ENCODE results near the gene ATP11B. TPM values are rescaled to one million over a fixed set of nuclear protein-coding genes. Genes with fewer than 3 reads are reported as not detected.

Gene ATP11B
- polyA plus RNA-seq, 3 donors, result 9.5 to 16.3 (median 10.7) TPM

- no peak overlapping the region for H3K27ac ChIP-seq (ENCODE audit: low read depth, low read length)
- 96 to 98% (median 97%) methylated on average over 3 of the region's 3 CpGs for WGBS, 3 donors
Measured at GRCh38 chr3:182925944-182926337, 132.6 kb downstream of the ATP11B start.

- no peak overlapping the region for H3K27ac ChIP-seq (ENCODE audit: low read depth, low read length)
- 72 to 76% (median 76%) methylated on average over 3 of the region's 3 CpGs for WGBS, 3 donors
Measured at GRCh38 chr3:182935803-182936202, 142.5 kb downstream of the ATP11B start.

- H3K27ac ChIP-seq (ENCODE audit: low read depth, low read length), result no peak overlapping the region
- WGBS, 3 donors, result 86 to 88% (median 86%) methylated on average over 4 of the region's 4 CpGs
Measured at GRCh38 chr3:182936239-182936917, 143.1 kb downstream of the ATP11B start.

GRCh38 chr3:182936918-182937285, 143.6 kb downstream of the ATP11B start:
- H3K27ac ChIP-seq (ENCODE audit: low read depth, low read length), result no peak overlapping the region
- WGBS, 3 donors, result 57 to 82% (median 76%) methylated on average over 1 of the region's 1 CpG

GRCh38 chr3:182937293-182938051, 144.2 kb downstream of the ATP11B start:
- 65 to 79% (median 65%) methylated on average over 3 of the region's 3 CpGs for WGBS, 3 donors
- H3K27ac ChIP-seq (ENCODE audit: low read depth, low read length), result no peak overlapping the region

- no peak overlapping the region for H3K27ac ChIP-seq (ENCODE audit: low read depth, low read length)
- WGBS, 3 donors, result 87 to 93% (median 90%) methylated on average over 4 of the region's 4 CpGs
Measured at GRCh38 chr3:182940266-182940808, 147.0 kb downstream of the ATP11B start.

GRCh38 chr3:182941719-182942118, 148.4 kb downstream of the ATP11B start:
- WGBS, 3 donors, result 98 to 99% (median 99%) methylated on average over 3 of the region's 3 CpGs
- no peak overlapping the region for H3K27ac ChIP-seq (ENCODE audit: low read depth, low read length)

- no peak overlapping the region for H3K27ac ChIP-seq (ENCODE audit: low read depth, low read length)
Measured at GRCh38 chr3:182947888-182948287, 154.6 kb downstream of the ATP11B start.

GRCh38 chr3:182948305-182948704, 155.0 kb downstream of the ATP11B start:
- WGBS, 3 donors, result 90 to 94% (median 91%) methylated on average over 5 of the region's 5 CpGs
- H3K27ac ChIP-seq (ENCODE audit: low read depth, low read length), result no peak overlapping the region

GRCh38 chr3:182949688-182950087, 156.4 kb downstream of the ATP11B start:
- H3K27ac ChIP-seq (ENCODE audit: low read depth, low read length), result no peak overlapping the region
- WGBS, 3 donors, result 93 to 100% (median 95%) methylated on average over 1 of the region's 1 CpG

GRCh38 chr3:182954553-182955235, 161.4 kb downstream of the ATP11B start:
- 72 to 90% (median 75%) methylated on average over 9 of the region's 9 CpGs for WGBS, 3 donors

GRCh38 chr3:182957226-182957625, 163.9 kb downstream of the ATP11B start:
- WGBS, 3 donors, result 95 to 97% (median 97%) methylated on average over 5 of the region's 5 CpGs
- H3K27ac ChIP-seq (ENCODE audit: low read depth, low read length), result no peak overlapping the region

More at GRCh38 chr3:182954553-182955235, 161.4 kb downstream of the ATP11B start:
- no peak overlapping the region for H3K27ac ChIP-seq (ENCODE audit: low read depth, low read length)

- 89 to 97% (median 90%) methylated on average over 4 of the region's 4 CpGs for WGBS, 3 donors
- H3K27ac ChIP-seq (ENCODE audit: low read depth, low read length), result no peak overlapping the region
Measured at GRCh38 chr3:182957676-182958266, 164.5 kb downstream of the ATP11B start.

- 39 to 70% (median 41%) methylated on average over 4 of the region's 4 CpGs for WGBS, 3 donors
- H3K27ac ChIP-seq (ENCODE audit: low read depth, low read length), result no peak overlapping the region
Measured at GRCh38 chr3:182959474-182960350, 166.4 kb downstream of the ATP11B start.

- H3K27ac ChIP-seq (ENCODE audit: low read depth, low read length), result no peak overlapping the region
Measured at GRCh38 chr3:182962166-182962565, 168.9 kb downstream of the ATP11B start.

- no peak overlapping the region for H3K27ac ChIP-seq (ENCODE audit: low read depth, low read length)
- 64 to 97% (median 93%) methylated on average over 1 of the region's 1 CpG for WGBS, 3 donors
Measured at GRCh38 chr3:182964179-182964578, 170.9 kb downstream of the ATP11B start.

- H3K27ac ChIP-seq (ENCODE audit: low read depth, low read length), result no peak overlapping the region
- 86 to 90% (median 88%) methylated on average over 9 of the region's 9 CpGs for WGBS, 3 donors
Measured at GRCh38 chr3:182965861-182966366, 172.6 kb downstream of the ATP11B start.

All from adipose tissue (tissue), 3 donors.